Measurements from ENCODE around the gene ATP11C.
"Not testable (repeated sequence)": the region's sequence is repeated elsewhere in the genome, so short reads cannot be mapped to it uniquely, and the experiment has no call there.

Gene ATP11C

GRCh38 chrX:139969286-139969685, 36.4 kb upstream of the ATP11C start:
- no peak for DNase-seq
- Histone ChIP-seq H3K27ac (no peak overlapping the region), H3K27me3 (ENCODE audit: insufficient read depth, low read depth, severe bottlenecking) (peaks cover 18% of the 10 kb centered on the region), H3K36me3 (no peaks in the 10 kb centered on the region), H3K4me3 (ENCODE audit: low read depth, low read length) (no peak overlapping the region), H3K9me3 (ENCODE audit: severe bottlenecking) (no peaks in the 10 kb centered on the region)
- TF ChIP-seq CTCF (IDR thresholded peaks at IDR 0.05; ENCODE audit: low read depth, low read length) = no peak

- Histone ChIP-seq H3K27me3 (ENCODE audit: insufficient read depth, low read depth, severe bottlenecking) (peaks cover 10% of the 10 kb centered on the region), H3K27ac (no peak overlapping the region), H3K9me3 (ENCODE audit: severe bottlenecking) (no peaks in the 10 kb centered on the region), H3K36me3 (no peaks in the 10 kb centered on the region), H3K4me3 (ENCODE audit: low read depth, low read length) (no peak overlapping the region)
- no peak for TF ChIP-seq CTCF (IDR thresholded peaks at IDR 0.05; ENCODE audit: low read depth, low read length)
- DNase-seq = no peak
These were observed 34.9 kb upstream of the ATP11C start for GRCh38 chrX:139967750-139968149.

GRCh38 chrX:139967300-139967699, 34.4 kb upstream of the ATP11C start:
- no peak overlapping the region for H3K27ac ChIP-seq
- DNase-seq = no peak
- H3K9me3 ChIP-seq (ENCODE audit: severe bottlenecking) = no peaks in the 10 kb centered on the region
- TF ChIP-seq CTCF (IDR thresholded peaks at IDR 0.05; ENCODE audit: low read depth, low read length) = peak; percentile 17; the same call in 1 of the 2 replicates
- H3K4me3 ChIP-seq (ENCODE audit: low read depth, low read length) = no peak overlapping the region
- H3K36me3 ChIP-seq = no peaks in the 10 kb centered on the region
- peaks cover 5% of the 10 kb centered on the region for H3K27me3 ChIP-seq (ENCODE audit: insufficient read depth, low read depth, severe bottlenecking)

- not testable (repeated sequence) for H3K4me3 ChIP-seq (ENCODE audit: low read depth, low read length); H3K9me3 ChIP-seq (ENCODE audit: severe bottlenecking); H3K36me3 ChIP-seq; H3K27me3 ChIP-seq (ENCODE audit: insufficient read depth, low read depth, severe bottlenecking); H3K27ac ChIP-seq; DNase-seq
These were observed 33.3 kb upstream of the ATP11C start for GRCh38 chrX:139966159-139966558.

GRCh38 chrX:139965421-139965820, 32.6 kb upstream of the ATP11C start, which contains the start of gene CXorf66:
Gene CXorf66, minus strand, starts transcription at chrX:139965521. Its CDS starts 25 bp downstream, at chrX:139965496.
- no peak for DNase-seq
- no peak within 1 kb of the TSS for H3K4me3 ChIP-seq (ENCODE audit: low read depth, low read length)
- TF ChIP-seq CTCF (IDR thresholded peaks at IDR 0.05; ENCODE audit: low read depth, low read length) = no peak
- no peaks in the 10 kb centered on the region for H3K27me3 ChIP-seq (ENCODE audit: insufficient read depth, low read depth, severe bottlenecking)
- H3K27ac ChIP-seq = no peak within 1 kb of the TSS
- no peaks in the 10 kb centered on the region for H3K9me3 ChIP-seq (ENCODE audit: severe bottlenecking)
- H3K36me3 ChIP-seq = no peaks in the 10 kb centered on the region

GRCh38 chrX:139961091-139961490, 28.2 kb upstream of the ATP11C start:
- H3K27me3 ChIP-seq (ENCODE audit: insufficient read depth, low read depth, severe bottlenecking) = peaks cover 11% of the 10 kb centered on the region
- not testable (repeated sequence) for H3K36me3 ChIP-seq; H3K9me3 ChIP-seq (ENCODE audit: severe bottlenecking); DNase-seq; H3K27ac ChIP-seq; H3K4me3 ChIP-seq (ENCODE audit: low read depth, low read length)

- no peak for TF ChIP-seq CTCF (IDR thresholded peaks at IDR 0.05; ENCODE audit: low read depth, low read length)
- H3K9me3 ChIP-seq (ENCODE audit: severe bottlenecking) = no peaks in the 10 kb centered on the region
- H3K36me3 ChIP-seq = no peaks in the 10 kb centered on the region
- no peak for DNase-seq
- H3K4me3 ChIP-seq (ENCODE audit: low read depth, low read length) = no peak overlapping the region
- H3K27me3 ChIP-seq (ENCODE audit: insufficient read depth, low read depth, severe bottlenecking) = peaks cover 25% of the 10 kb centered on the region
- no peak overlapping the region for H3K27ac ChIP-seq
These were observed 16.9 kb upstream of the ATP11C start for GRCh38 chrX:139949703-139950102.

Data from WERI-Rb-1 (cell line).